ENCODE measurements around the gene ARIH2.

ARIH2 gene

GRCh38 chr3:48918388-48919214 is at the start of gene ARIH2:
ARIH2 (plus strand) TSS chr3:48918842; CDS start chr3:48927559, 8,717 bp downstream.
- TF ChIP-seq CTCF (IDR thresholded peaks at IDR 0.05; ENCODE audit: extremely low read depth, insufficient read depth, missing control alignments): peak; percentile 47
- in situ Hi-C loops (cut with MboI; ENCODE audit: low pct_unique_long_range_greater_than_20kb, low sequenced_read_pairs, unreplicated experiment): no loop called here
- peak; percentile 96 for DNase-seq (ENCODE audit: low spot score)

- no peak for TF ChIP-seq CTCF (IDR thresholded peaks at IDR 0.05; ENCODE audit: extremely low read depth, insufficient read depth, missing control alignments)
- DNase-seq (ENCODE audit: low spot score): no peak
- in situ Hi-C loops (cut with MboI; ENCODE audit: low pct_unique_long_range_greater_than_20kb, low sequenced_read_pairs, unreplicated experiment): no loop called here
These were observed 41.0 kb upstream of the ARIH2 start for GRCh38 chr3:48877671-48878070.

GRCh38 chr3:48879307-48879993 is 39.2 kb upstream of the ARIH2 start:
- in situ Hi-C loops (cut with MboI; ENCODE audit: low pct_unique_long_range_greater_than_20kb, low sequenced_read_pairs, unreplicated experiment): no loop called here
- peak; percentile 33 for DNase-seq (ENCODE audit: low spot score)
- TF ChIP-seq CTCF (IDR thresholded peaks at IDR 0.05; ENCODE audit: extremely low read depth, insufficient read depth, missing control alignments): no peak

GRCh38 chr3:48879994-48880377 is 38.7 kb upstream of the ARIH2 start:
- in situ Hi-C loops (cut with MboI; ENCODE audit: low pct_unique_long_range_greater_than_20kb, low sequenced_read_pairs, unreplicated experiment): no loop called here
- TF ChIP-seq CTCF (IDR thresholded peaks at IDR 0.05; ENCODE audit: extremely low read depth, insufficient read depth, missing control alignments): no peak

GRCh38 chr3:48881006-48881405 is 37.6 kb upstream of the ARIH2 start:
- TF ChIP-seq CTCF (IDR thresholded peaks at IDR 0.05; ENCODE audit: extremely low read depth, insufficient read depth, missing control alignments): no peak
- in situ Hi-C loops (cut with MboI; ENCODE audit: low pct_unique_long_range_greater_than_20kb, low sequenced_read_pairs, unreplicated experiment): no loop called here
- no peak for DNase-seq (ENCODE audit: low spot score)

More at GRCh38 chr3:48879994-48880377, 38.7 kb upstream of the ARIH2 start:
- no peak for DNase-seq (ENCODE audit: low spot score)

- TF ChIP-seq CTCF (IDR thresholded peaks at IDR 0.05; ENCODE audit: extremely low read depth, insufficient read depth, missing control alignments): no peak
- DNase-seq (ENCODE audit: low spot score): peak; percentile 2
- in situ Hi-C loops (cut with MboI; ENCODE audit: low pct_unique_long_range_greater_than_20kb, low sequenced_read_pairs, unreplicated experiment): no loop called here
These were observed 37.0 kb upstream of the ARIH2 start for GRCh38 chr3:48881652-48882114.
